NCI-H1105 treated with DMSO at 0.1 percent for 48 hours (cell line): Measurements from ENCODE around the gene AP2M1.
"Not testable (repeated sequence)": the region's sequence is repeated elsewhere in the genome, so short reads cannot be mapped to it uniquely, and the experiment has no call there.

Source experiments
- DNase-seq: peaks from one replicate; lab custom pipeline; 2025; lab: John Stamatoyannopoulos, UW

Gene AP2M1

GRCh38 chr3:184174646-184175492 is at the start of gene AP2M1:
AP2M1 (plus strand) TSS chr3:184174855; CDS start chr3:184176994, 2,139 bp downstream.
- peak; percentile 100 for DNase-seq

- DNase-seq, result no peak
These were observed 48.6 kb upstream of the AP2M1 start for GRCh38 chr3:184126006-184126405.

GRCh38 chr3:184129012-184129411 is 45.6 kb upstream of the AP2M1 start:
- peak; percentile 63 for DNase-seq

- no peak for DNase-seq
These were observed 41.7 kb upstream of the AP2M1 start for GRCh38 chr3:184132945-184133344.

GRCh38 chr3:184133840-184134745 is 40.6 kb upstream of the AP2M1 start:
- DNase-seq, result peak; percentile 78

GRCh38 chr3:184134746-184135148 is 39.9 kb upstream of the AP2M1 start:
- no peak for DNase-seq

GRCh38 chr3:184135149-184135910 is 39.3 kb upstream of the AP2M1 start, which contains the start of gene EIF2B5:
EIF2B5 (plus strand) TSS chr3:184135358; CDS start chr3:184135386, 28 bp downstream.
- DNase-seq, result peak; percentile 99

- DNase-seq, result no peak
These were observed 38.8 kb upstream of the AP2M1 start for GRCh38 chr3:184135911-184136260.

GRCh38 chr3:184140436-184140835 is 34.2 kb upstream of the AP2M1 start:
- no peak for DNase-seq

GRCh38 chr3:184142199-184142598 is 32.5 kb upstream of the AP2M1 start:
- DNase-seq, result no peak

- no peak for DNase-seq
These were observed 31.3 kb upstream of the AP2M1 start for GRCh38 chr3:184143327-184143726.

- DNase-seq, result no peak
These were observed 30.1 kb upstream of the AP2M1 start for GRCh38 chr3:184144505-184144904.

- DNase-seq, result peak; percentile 81
These were observed 29.5 kb upstream of the AP2M1 start for GRCh38 chr3:184145111-184145524.

- DNase-seq, result no peak
These were observed 28.8 kb upstream of the AP2M1 start for GRCh38 chr3:184145751-184146270.

GRCh38 chr3:184148076-184148475 is 26.6 kb upstream of the AP2M1 start:
- no peak for DNase-seq

GRCh38 chr3:184149123-184149522 is 25.5 kb upstream of the AP2M1 start:
- DNase-seq, result no peak

GRCh38 chr3:184149770-184150169 is 24.9 kb upstream of the AP2M1 start:
- DNase-seq, result not testable (repeated sequence)

GRCh38 chr3:184154885-184155643 is 19.6 kb upstream of the AP2M1 start, which contains the start of gene DVL3:
DVL3 (plus strand) TSS chr3:184155377; CDS start chr3:184155636, 259 bp downstream.
- DNase-seq, result peak; percentile 75

GRCh38 chr3:184155644-184156521 is 18.8 kb upstream of the AP2M1 start:
- DNase-seq, result peak; percentile 57

GRCh38 chr3:184156522-184156955 is 18.1 kb upstream of the AP2M1 start:
- peak; percentile 67 for DNase-seq
